Pancreas (tissue), 10 donors: ENCODE data around the gene PINK1. TPM values are rescaled to one million over a fixed set of nuclear protein-coding genes. Genes with fewer than 3 reads are reported as not detected.
A peak's percentile ranks its signal among the peaks of the same experiment; 100 is the strongest.

Experiments used
- ATAC-seq, 4 donors: fragments of 200-7000 bp; cut with Tn5 transposase; one replicate each; pipeline versions ENCODE4 v1.8.0 to v1.9.1; 2020; ENCODE audit warnings: mild to moderate bottlenecking in 4 of 4, moderate library complexity in 4 of 4
- DNase-seq, 6 donors: peaks; one replicate each; pipeline ENCODE4 v3.0.0-alpha.2; 2020
- FAIRE-seq: peaks from 2 replicates; lab custom pipeline; 2012; peaks lifted over from hg19 to GRCh38; lab: Jason Lieb, UNC
- H3K27ac ChIP-seq, 4 donors: fragments of 200-600 bp; sonication (generic); 1 replicate in 3 of 4; 2 replicates in 1 of 4; pipeline versions ENCODE4 v1.5.0 to v1.8.0; 2020
- H3K27me3 ChIP-seq, 4 donors: fragments of 200-600 bp; one replicate each; pipeline ENCODE4 v1.8.0; 2021
- H3K36me3 ChIP-seq, 3 donors: fragments of 200-600 bp; sonication (generic) in 1 of 3; one replicate each; pipeline versions ENCODE4 v1.5.0 to v1.8.0; 2020 to 2021
- H3K4me1 ChIP-seq, 3 donors: fragments of 200-600 bp; one replicate each; pipeline ENCODE4 v1.8.0; 2021
- H3K4me3 ChIP-seq, 4 donors: fragments of 200-600 bp; sonication (generic) in 2 of 4; one replicate each; pipeline versions ENCODE4 v1.5.0 to v1.8.0; 2020 to 2021
- H3K9me3 ChIP-seq, 4 donors: fragments of 200-600 bp; one replicate each; pipeline ENCODE4 v1.8.0; 2021
- CTCF ChIP-seq, 4 donors: fragments of 200-600 bp; sonication (generic) in 3 of 4; IDR thresholded peaks; one replicate each; pipeline versions ENCODE4 v1.5.0 to v1.8.0; 2021; ENCODE audit warnings: antibody characterized with exemption in 4 of 4
- WGBS, 2 donors: extraction: QIAGEN DNeasy Blood & Tissue Kit; methylation state at CpG; one replicate each; pipeline ENCODE4 v1.1.7; 2013; 5-methylcytosine and 5-hydroxymethylcytosine counted together
- intact Hi-C, 3 donors: fragments of 100-400 bp; cut with DNase I; formaldehyde crosslinking; loops; one replicate each; pipeline versions ENCODE4 v1.11.1 to v1.14.2; 2022
- polyA plus RNA-seq, 2 donors: library from polyadenylated mRNA; stranded (reverse); fragments of 200-250 nt; gene quantifications; one replicate each; pipeline ENCODE4 v1.2.3, GENCODE V29; 2013
- total RNA-seq, 6 donors: library from RNA; stranded (reverse); fragmentation: NEBNext Ultra II Directional in 4 of 6; extraction: Animal tissue kit (Norgen Biotek cat#: 25700) in 4 of 6; gene quantifications; one replicate each; pipeline versions ENCODE4 v1.2.1 to v1.2.4, GENCODE V29; 2021 to 2023
- donor health status: healthy with polysubstance abuse.
- donor health status: DM: no; HTN: no; CAD: no; lungs with moderate emphysema.
- donor health status: DM: no; HTN: no; CAD: no.
- donor health status: control.
- donor health status: control.
- donor health status: Bipolar disorder and iron deficiency.
- donor health status: DM: yes; HTN: yes; CAD: no.
- donor health status: DM: no; HTN: no; CAD: no.
- donor health status: DM: no; HTN: no; CAD: no.
- donor health status: DM: yes; HTN: yes; CAD: no.

PINK1 gene
- total and polyA plus RNA-seq, 8 donors, result 15.6 to 38.0 (median 29.0) TPM

DNA sequence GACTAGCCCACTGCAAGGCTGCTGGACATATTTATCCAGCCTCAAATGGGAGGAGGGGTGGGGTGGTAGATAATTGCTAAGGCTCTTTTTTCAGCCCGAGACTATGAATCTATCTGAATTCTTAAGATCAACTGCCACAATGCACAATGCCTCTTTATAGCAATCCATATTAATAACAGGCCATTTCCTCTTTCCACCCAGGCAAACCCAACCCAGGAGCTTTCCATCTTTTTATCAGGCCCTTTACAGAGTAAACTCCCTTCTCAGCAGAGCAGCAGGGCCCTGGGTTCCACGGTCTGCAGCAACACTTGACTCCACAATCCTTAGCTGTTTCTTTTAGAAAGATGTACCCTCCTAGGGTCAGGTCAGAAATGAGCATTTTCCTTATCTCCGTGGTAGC is 27.1 kb downstream of the PINK1 start:
- no peak overlapping the region for H3K27ac ChIP-seq
- DNase-seq (no peak), FAIRE-seq (no peak), ATAC-seq (no peak)
- peaks cover 0 to 17% (median 17%) of the 10 kb centered on the region in 3 donors for H3K4me1 ChIP-seq
- no peaks in the 10 kb centered on the region for H3K9me3 ChIP-seq
- H3K27me3 ChIP-seq, result no peaks in the 10 kb centered on the region
- peak overlapping the region; percentile 71 to 96 (median 81) for H3K4me3 ChIP-seq
- TF ChIP-seq CTCF (IDR thresholded peaks at IDR 0.05), result no peak
- 4 to 6% methylated on average over 3 of the region's 3 CpGs for WGBS, 2 donors
- H3K36me3 ChIP-seq, result peaks cover 0 to 19% (median 14%) of the 10 kb centered on the region in 3 donors
- intact Hi-C loops, result no loop called here

GRCh38 chr1:20660847-20661206 is 27.6 kb downstream of the PINK1 start:
- TF ChIP-seq CTCF (IDR thresholded peaks at IDR 0.05), result no peak
- Histone ChIP-seq H3K4me1 (peaks cover 0 to 17% (median 17%) of the 10 kb centered on the region in 3 donors), H3K27me3 (no peaks in the 10 kb centered on the region), H3K4me3 (peak overlapping the region; percentile 71 to 96 (median 81)), H3K9me3 (no peaks in the 10 kb centered on the region), H3K36me3 (peaks cover 0 to 14% (median 9%) of the 10 kb centered on the region in 3 donors), H3K27ac (peak overlapping the region in 3 of 4 donors; percentile 8 to 74 (median 24))
- DNase-seq (peak in 1 of 6 donors; percentile 65), ATAC-seq (no peak), FAIRE-seq (no peak)
- intact Hi-C loops, result no loop called here
- WGBS, 2 donors, result 0% methylated on average over 20 of the region's 20 CpGs

DNA sequence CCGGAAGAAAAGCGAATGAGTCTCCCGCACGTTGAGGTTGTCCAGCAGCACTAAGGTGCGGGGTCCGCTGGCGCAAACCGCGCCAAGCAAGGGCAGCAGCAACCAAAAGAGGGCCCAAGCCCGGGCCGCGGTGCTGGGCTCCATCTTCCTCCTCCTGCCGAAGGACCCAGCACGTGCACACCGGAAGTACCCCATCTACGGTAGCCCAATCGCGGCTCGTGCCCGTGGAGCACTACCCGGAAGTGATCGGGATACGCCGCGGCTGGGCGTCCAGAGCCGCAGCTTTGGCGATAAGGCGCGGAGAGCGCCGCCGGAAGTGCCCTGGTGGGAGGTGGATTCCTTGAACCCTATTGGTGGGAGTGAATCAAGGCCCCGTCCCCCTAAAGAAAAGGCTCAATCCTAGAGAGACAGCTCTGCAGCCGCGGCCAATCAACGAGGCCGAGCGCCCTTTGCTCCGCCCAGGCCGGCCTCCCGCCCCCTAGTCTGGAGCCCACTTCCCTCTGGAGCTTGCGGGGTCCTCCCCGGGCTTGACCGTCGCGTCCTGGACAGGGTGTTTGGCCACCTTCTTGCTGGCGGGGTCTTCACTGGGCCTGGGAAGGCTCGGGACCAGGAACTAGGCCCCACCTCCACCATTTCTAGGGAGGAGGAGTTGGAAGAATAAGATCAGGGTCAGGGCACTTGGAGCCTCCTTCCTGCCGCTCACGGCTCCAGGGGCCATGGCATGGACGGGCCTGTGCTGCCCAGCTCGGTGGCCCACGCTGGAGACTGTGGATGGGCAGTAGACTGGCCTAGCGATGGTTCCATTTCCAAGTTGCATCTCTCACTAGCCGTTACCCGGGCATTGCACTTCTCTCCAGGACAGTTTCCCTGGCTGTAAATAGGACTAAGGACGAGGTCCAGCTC is 28.2 kb downstream of the PINK1 start, which contains the start of gene DDOST:
DDOST (minus strand) TSS at position 163 of the 903 bp plus-strand sequence; CDS start at position 144, 19 bp downstream.
- FAIRE-seq (peak; percentile 97), ATAC-seq (peak; percentile 96 to 99 (median 97)), DNase-seq (peak; percentile 95 to 99 (median 96))
- Histone ChIP-seq H3K36me3 (peaks cover 0 to 9% (median 6%) of the 10 kb centered on the region in 3 donors), H3K4me1 (peaks cover 0 to 17% (median 17%) of the 10 kb centered on the region in 3 donors), H3K27ac (peak within 1 kb of the TSS; percentile 58 to 76 (median 68)), H3K4me3 (peak within 1 kb of the TSS; percentile 71 to 96 (median 81)), H3K9me3 (no peaks in the 10 kb centered on the region), H3K27me3 (no peaks in the 10 kb centered on the region)
- TF ChIP-seq CTCF (IDR thresholded peaks at IDR 0.05), result peak in 3 of 4 donors; percentile 10 to 30 (median 11)
- intact Hi-C loops, result no loop called here
- WGBS, 2 donors, result 0 to 1% methylated on average over 57 to 58 of the region's 58 CpGs

DNA sequence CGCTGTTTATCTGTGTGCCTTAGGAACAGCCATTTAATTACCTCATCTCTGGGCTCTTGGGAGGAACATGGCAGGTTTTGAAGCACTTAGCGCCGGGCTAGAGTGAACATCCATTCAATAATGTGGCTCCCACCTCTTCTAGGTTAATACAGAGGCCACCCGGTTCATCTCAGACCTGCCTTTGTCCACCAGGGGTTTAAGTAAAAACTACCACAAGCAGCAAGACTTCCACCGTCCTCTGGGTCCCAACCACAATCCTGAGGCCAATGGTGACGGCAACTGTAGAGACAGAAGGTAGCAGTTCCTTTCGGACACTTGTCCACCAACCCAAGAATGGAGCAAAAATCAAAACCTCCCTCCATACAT is 28.8 kb downstream of the PINK1 start:
- peak overlapping the region in 3 of 4 donors; percentile 71 to 96 (median 84) for H3K4me3 ChIP-seq
- intact Hi-C loops, result no loop called here
- no peak for TF ChIP-seq CTCF (IDR thresholded peaks at IDR 0.05)
- H3K27ac ChIP-seq, result peak overlapping the region in 3 of 4 donors; percentile 58 to 76 (median 62)
- H3K4me1 ChIP-seq, result peaks cover 0 to 17% (median 17%) of the 10 kb centered on the region in 3 donors
- peaks cover 0 to 6% (median 4%) of the 10 kb centered on the region in 3 donors for H3K36me3 ChIP-seq
- WGBS, 2 donors, result 43 to 59% methylated on average over 7 of the region's 7 CpGs
- no peaks in the 10 kb centered on the region for H3K27me3 ChIP-seq
- DNase-seq (no peak), ATAC-seq (no peak), FAIRE-seq (no peak)
- no peaks in the 10 kb centered on the region for H3K9me3 ChIP-seq
